Stimulated activated CD4-positive, alpha-beta T cell treated with anti-CD3 and anti-CD28 coated beads, Interleukin-12 subunit alpha, Interleukin-12 subunit beta, amount 100 ng/mL, for 4 hours (primary cell): Measurements from ENCODE around the gene BTD.

ENCODE experiments used
- DNase-seq: peaks from one replicate; pipeline ENCODE4 v3.0.0-alpha.2; 2020

BTD gene

DNA sequence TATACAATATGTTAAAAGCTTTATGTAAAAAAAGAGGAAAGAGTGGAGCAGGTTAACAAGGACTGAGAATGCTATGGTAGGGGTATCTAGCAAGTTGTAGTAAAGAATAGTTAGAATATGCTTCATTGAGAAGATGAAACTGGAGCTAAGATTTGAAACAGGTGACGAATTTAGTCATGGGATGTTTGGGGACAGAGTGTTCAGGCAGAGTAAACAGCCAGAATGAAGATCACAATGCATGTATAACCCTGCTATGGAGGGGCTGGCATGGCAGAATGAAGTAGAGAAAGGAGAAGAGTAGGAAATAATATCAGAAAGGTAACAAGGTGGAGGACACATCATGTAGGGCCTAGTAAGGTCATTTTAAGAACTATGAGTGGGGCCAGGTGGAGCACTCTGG is 72.0 kb downstream of the BTD start:
- no peak for DNase-seq

DNA sequence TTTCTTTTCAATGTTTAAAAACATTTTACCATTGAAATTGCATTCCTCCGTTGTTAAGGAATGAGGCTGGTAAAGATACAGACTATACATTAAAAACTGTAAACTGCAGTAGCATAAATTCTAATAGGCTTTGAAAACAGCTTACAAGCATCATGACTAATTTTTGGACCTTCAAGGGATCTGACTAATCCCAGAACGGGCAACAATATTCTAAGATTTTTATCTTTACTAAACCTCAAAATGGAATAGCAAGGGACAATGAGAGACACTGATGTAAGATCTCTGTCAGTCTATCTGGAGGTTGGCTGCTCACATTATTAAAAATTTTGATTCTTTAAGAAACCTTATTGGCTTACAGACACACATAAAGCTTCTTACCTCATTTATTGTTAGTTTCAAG is 74.7 kb downstream of the BTD start:
- no peak for DNase-seq

DNA sequence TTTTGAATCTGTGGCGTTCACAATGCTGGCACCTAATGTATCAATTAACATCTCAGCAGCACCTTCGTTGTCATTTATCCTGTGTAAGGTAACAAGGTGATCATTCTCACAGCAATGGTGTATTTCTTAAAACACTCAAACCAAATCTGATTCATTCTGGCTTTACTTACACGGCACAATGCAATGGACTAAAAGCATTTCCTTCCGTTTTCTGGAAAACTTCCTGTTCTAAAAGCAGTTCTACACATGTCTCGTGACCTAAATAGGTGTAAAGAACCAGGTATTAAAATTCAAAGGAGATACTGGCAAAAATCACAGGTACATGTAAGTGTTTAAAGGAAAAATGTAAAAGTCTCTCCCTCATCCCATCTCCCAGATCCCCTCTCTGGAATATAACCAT is 77.8 kb downstream of the BTD start:
- no peak for DNase-seq

DNA sequence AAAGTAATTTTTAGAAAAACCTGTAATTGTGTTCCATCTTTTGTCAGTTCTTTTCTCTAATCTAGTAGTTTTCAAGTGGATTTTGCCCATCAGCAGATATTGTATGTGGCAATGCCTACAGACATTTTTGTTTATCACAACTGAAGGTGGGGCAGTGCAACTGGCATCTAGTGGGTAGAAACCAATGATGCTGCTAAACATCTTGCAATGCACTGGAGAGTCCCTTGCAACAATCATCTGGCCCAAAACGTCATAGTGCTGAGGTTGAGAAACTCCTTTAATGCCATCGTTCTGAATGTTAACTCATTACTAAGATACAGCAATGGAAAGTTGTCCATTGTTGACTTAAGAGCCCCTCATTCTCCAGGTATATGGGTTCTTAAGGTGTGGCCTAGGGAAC is 80.1 kb downstream of the BTD start:
- no peak for DNase-seq

DNA sequence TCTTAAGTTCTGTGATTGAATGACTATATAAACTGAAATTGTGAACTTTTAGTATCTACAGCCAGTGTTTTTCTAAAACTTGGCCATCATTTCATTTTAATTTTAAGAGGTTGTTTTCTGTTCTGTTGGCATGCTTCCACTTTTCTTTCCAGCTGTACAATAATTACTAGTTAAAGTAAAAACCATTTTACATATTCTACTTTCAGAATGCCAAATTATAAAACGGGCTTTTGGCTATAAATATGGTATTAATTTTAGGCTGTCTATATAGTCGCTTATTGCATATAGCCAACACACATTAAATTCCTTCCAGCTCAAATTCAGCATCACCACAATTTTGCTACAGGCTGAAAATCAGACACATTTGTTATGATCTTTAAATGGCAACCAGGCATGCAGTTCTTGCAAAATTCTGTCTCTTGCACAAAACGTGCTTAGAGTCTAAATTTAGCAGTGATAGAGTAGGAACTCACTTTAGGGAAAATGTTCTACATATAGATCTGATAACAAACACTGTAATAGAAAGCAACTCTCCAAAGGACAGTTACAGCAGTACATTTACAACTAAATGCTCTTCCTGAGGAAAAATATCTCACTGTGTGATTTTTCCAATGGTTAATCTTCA is 81.1 kb downstream of the BTD start:
- DNase-seq: no peak

DNA sequence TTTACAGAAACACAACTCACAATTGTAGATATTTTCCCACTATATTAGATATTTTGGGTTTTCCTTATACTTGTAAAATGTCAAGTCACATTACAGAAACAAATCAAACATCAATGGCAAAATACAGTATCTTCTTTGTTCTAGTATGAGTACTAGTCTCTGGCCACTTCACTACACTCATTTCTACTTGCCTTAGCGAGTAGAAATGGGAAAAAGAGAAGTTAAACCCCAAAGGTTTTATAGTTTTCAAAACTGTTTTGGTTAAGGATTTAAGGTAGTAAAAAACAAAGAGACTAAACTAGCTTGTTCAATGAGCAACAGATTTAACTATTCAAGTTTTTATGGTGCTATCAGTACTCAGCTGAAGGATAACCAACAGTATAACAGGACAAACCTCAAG is 81.7 kb downstream of the BTD start:
- no peak for DNase-seq

DNA sequence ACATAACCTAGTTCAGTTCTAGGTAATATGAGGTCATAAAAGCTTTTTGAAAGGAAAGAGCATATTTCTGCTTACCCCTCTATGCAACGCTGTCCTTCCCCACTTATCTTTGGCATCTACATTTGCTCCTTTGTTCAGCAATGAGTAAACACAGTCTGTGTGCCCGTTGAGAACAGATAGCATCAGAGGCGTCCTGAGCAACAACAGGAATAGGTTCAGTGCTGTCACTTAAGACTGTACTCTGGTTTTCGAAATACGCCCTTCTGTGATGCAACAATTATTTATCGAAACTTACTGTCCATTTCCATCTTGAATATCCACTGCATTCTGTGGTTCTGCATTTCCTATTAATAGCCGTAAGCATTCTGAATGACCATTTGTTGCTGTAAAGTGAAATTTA is 84.4 kb downstream of the BTD start:
- DNase-seq: no peak

DNA sequence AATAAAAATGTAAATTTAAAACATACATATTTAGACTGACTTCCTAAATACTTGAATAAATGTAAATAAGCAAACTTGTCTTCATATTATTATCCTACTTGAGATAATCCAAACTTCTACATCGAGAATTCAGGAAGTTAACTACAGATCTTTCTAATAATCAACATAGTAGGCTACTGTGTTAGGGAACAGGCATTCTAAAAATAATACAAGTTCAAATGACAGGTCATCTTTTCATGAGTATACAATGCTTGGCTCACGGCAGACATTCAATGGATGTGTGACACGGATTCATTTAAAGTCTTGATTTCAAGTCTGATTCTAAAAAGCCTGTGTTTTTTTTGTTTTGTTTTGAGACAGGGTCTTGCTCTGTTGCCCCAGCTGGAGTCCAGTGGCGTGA is 88.7 kb downstream of the BTD start:
- no peak for DNase-seq

DNA sequence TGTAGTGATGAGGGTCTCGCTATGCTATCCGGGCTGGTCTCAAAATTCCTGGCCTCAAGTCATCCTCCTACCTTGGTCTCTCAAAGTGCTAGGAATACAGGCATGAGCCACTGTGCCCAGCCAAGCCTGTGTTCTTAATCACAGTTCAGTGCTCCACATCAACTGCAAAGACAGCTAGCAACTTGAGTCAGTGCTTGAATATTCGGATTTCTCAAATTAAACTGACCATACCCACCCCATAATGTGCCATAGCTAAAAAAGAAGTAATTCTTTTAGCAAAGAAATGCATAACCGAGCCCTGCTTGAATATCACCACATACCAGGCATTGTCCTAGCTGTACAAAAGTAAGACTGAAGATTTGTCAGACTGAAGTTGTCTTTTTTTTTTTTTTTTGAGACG is 89.2 kb downstream of the BTD start:
- DNase-seq: no peak

DNA sequence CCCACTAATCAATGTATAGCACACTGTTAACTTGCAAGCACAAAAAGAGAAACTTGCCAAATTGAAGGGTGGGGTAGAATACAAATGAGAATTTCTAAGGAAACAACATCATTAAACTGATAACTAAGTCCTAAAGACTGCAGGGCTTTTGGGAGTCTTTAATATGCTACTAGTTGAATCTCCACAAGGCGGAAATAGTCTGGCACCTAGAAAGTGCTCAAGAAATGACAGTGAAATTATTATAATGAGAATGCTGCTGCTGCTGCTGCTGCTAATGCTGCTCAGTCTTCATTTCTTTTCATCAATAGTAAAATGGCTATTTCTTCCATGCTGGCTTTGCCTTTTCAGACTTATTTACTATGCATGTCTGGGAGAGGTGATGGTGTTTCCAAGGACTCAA is 91.8 kb downstream of the BTD start:
- no peak for DNase-seq

DNA sequence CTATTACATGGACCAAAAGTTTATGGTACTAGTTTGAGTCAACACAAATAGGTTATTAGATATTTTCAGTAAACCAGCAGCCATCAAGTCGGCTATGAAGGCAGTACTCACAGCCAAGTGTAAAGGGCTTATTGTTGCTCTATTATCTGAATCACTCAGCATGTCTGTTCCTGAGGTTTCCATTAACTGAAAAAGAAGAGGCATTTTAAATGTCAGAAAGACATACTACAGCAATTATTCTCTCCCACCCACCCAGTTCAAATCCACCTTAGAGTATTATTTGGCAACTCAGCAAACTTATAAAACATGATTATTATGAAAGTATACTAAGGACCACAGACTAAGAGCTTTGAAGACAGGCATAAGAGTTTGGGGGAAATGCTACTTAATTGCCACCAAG is 93.1 kb downstream of the BTD start:
- DNase-seq: no peak
